ENCODE data around the gene ACBD4. TPM values are rescaled to one million over a fixed set of nuclear protein-coding genes. Genes with fewer than 3 reads are reported as not detected.

Gene ACBD4
- total RNA-seq, 2 experiments from 2014 or later, result 14.8 to 24.0 TPM

DNA sequence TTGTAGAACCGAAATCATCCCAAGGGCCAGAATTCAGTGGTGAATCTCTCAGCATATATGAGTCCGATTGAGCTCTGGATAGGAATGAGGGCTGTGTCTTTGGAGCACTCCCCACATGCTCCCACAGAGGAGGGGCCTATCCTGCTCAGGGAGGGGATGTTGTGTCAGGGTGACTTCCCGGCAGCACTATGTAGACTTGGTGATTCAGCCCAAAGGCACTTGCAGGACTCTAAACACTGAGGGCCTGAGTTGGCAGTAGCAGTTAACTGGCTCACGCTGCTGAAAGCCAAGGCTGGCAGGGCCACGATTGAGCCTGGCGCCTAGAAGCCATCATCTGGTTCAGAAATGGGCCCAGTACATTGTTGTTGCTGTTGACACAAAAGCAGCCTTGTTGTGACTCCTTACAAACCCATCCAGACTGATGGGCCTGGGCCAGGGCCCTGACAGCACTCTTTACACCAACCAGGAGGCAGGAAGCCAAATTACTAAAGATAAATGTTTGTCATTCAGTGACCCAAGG, 42.5 kb upstream of the ACBD4 start:
- no TSS peak for BruUV-seq (replicated peaks)
- Histone ChIP-seq H3K79me2 (ENCODE audit: insufficient read depth, low read depth, low read length) (no peaks in the 10 kb centered on the region), H3K9me3 (ENCODE audit: low read length) (no peaks in the 10 kb centered on the region), H3K9me2 (ENCODE audit: insufficient read depth, low read length) (no peaks in the 10 kb centered on the region), H3K27ac (ENCODE audit: low read depth, low read length, poor library complexity, severe bottlenecking) (no peak overlapping the region), H3K4me1 (ENCODE audit: insufficient read depth, low read length, poor library complexity, severe bottlenecking) (no peaks in the 10 kb centered on the region), H3K4me2 (ENCODE audit: low read length) (no peak overlapping the region), H4K20me1 (ENCODE audit: insufficient read depth, low read length) (no peaks in the 10 kb centered on the region), H3K36me3 (ENCODE audit: insufficient read depth, low read length) (peaks cover 96% of the 10 kb centered on the region), H3K4me3 (ENCODE audit: low read depth, low read length, poor library complexity, severe bottlenecking) (no peak overlapping the region), H2AFZ (ENCODE audit: low read length) (no peak overlapping the region)
- no peak for TF ChIP-seq EZH2phosphoT487 (IDR thresholded peaks at IDR 0.05; ENCODE audit: borderline replicate concordance, low read depth, low read length)
- TF ChIP-seq, protein P1, sequence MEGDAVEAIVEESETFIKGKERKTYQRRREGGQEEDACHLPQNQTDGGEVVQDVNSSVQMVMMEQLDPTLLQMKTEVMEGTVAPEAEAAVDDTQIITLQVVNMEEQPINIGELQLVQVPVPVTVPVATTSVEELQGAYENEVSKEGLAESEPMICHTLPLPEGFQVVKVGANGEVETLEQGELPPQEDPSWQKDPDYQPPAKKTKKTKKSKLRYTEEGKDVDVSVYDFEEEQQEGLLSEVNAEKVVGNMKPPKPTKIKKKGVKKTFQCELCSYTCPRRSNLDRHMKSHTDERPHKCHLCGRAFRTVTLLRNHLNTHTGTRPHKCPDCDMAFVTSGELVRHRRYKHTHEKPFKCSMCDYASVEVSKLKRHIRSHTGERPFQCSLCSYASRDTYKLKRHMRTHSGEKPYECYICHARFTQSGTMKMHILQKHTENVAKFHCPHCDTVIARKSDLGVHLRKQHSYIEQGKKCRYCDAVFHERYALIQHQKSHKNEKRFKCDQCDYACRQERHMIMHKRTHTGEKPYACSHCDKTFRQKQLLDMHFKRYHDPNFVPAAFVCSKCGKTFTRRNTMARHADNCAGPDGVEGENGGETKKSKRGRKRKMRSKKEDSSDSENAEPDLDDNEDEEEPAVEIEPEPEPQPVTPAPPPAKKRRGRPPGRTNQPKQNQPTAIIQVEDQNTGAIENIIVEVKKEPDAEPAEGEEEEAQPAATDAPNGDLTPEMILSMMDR (conservative IDR thresholded peaks at IDR 0.05; ENCODE audit: low read length), result no peak
- intact Hi-C loops (cut with micrococcal nuclease; ENCODE audit: unreplicated experiment), result no loop called here
- DNase-seq (ENCODE audit: low spot score), result no peak
- ChIA-PET POLR2A (no interaction called here), CTCF (ENCODE audit: unreplicated experiment) (no interaction called here)

DNA sequence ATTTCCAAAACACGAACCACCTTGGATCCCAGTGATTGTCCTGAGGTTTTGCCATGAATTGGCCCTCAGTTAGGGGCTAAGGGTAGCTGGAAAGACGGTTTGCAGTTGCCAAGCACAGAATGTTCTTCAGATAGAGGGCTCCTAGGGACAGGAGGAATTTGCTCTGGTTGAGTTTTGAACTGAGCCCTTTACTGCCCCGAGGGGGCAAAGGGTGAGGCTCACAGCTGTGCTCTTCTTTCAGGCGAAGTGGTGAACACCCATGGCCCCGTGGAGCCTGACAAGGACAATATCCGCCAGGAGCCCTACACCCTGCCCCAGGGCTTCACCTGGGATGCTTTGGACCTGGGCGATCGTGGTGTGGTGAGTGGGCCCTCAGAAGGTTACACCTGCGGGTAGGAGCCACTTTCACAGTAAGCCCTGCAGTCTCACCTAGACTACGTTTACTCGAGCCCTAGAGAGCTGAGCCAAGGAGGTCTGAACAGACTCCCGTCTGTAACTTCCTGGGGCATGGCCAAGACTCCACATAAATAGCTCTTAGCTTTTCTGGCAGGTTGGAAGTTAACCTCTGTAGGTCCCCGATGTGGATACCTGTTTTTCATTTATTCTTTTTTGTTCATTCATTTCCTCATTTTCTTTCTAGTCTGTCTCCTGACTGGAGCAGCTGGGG, 41.9 kb upstream of the ACBD4 start:
- intact Hi-C loops (cut with micrococcal nuclease; ENCODE audit: unreplicated experiment), result no loop called here
- Histone ChIP-seq H3K4me2 (ENCODE audit: low read length) (no peak overlapping the region), H3K9me2 (ENCODE audit: insufficient read depth, low read length) (no peaks in the 10 kb centered on the region), H2AFZ (ENCODE audit: low read length) (no peak overlapping the region), H3K27ac (ENCODE audit: low read depth, low read length, poor library complexity, severe bottlenecking) (no peak overlapping the region), H4K20me1 (ENCODE audit: insufficient read depth, low read length) (no peaks in the 10 kb centered on the region), H3K4me3 (ENCODE audit: low read depth, low read length, poor library complexity, severe bottlenecking) (no peak overlapping the region), H3K9me3 (ENCODE audit: low read length) (no peaks in the 10 kb centered on the region), H3K36me3 (ENCODE audit: insufficient read depth, low read length) (peaks cover 96% of the 10 kb centered on the region), H3K79me2 (ENCODE audit: insufficient read depth, low read depth, low read length) (no peaks in the 10 kb centered on the region), H3K4me1 (ENCODE audit: insufficient read depth, low read length, poor library complexity, severe bottlenecking) (no peaks in the 10 kb centered on the region)
- POLR2A ChIA-PET, result no interaction called here
- CTCF ChIA-PET (ENCODE audit: unreplicated experiment), result no interaction called here
- no TSS peak for BruUV-seq (replicated peaks)
- no peak for TF ChIP-seq EZH2phosphoT487 (IDR thresholded peaks at IDR 0.05; ENCODE audit: borderline replicate concordance, low read depth, low read length)
- TF ChIP-seq, protein P1 (conservative IDR thresholded peaks at IDR 0.05; ENCODE audit: low read length), result no peak
- no peak for DNase-seq (ENCODE audit: low spot score)

DNA sequence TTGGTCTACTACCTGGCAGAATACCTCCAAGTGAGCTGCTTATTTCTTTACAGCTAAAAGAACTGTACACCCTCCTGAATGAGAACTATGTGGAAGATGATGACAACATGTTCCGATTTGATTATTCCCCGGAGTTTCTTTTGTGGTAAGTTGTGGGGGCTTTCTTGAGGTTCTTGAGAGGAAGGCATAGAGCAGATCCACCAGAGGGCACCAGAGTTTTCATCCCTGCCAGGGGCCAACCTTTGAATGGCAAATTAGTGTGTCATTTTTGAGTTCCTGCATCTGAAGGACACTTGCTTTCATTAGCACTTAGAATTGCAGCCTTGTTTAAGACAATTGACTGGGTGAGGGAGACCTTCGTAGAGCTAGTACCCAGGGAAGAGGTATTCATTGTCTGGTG, 39.3 kb upstream of the ACBD4 start:
- DNase-seq (ENCODE audit: low spot score), result peak; percentile 40
- ChIA-PET CTCF (ENCODE audit: unreplicated experiment) (no interaction called here), POLR2A (interaction anchor here (0.8 kb wide), 1 partner anchor 53 kb away, joined by 3 read pairs; no protein-coding TSS in a partner anchor)
- Histone ChIP-seq H3K4me2 (ENCODE audit: low read length) (no peak overlapping the region), H3K4me3 (ENCODE audit: low read depth, low read length, poor library complexity, severe bottlenecking) (no peak overlapping the region), H3K4me1 (ENCODE audit: insufficient read depth, low read length, poor library complexity, severe bottlenecking) (no peaks in the 10 kb centered on the region), H3K36me3 (ENCODE audit: insufficient read depth, low read length) (peaks cover 94% of the 10 kb centered on the region), H3K79me2 (ENCODE audit: insufficient read depth, low read depth, low read length) (no peaks in the 10 kb centered on the region), H3K9me2 (ENCODE audit: insufficient read depth, low read length) (no peaks in the 10 kb centered on the region), H3K9me3 (ENCODE audit: low read length) (no peaks in the 10 kb centered on the region), H2AFZ (ENCODE audit: low read length) (no peak overlapping the region), H3K27ac (ENCODE audit: low read depth, low read length, poor library complexity, severe bottlenecking) (no peak overlapping the region), H4K20me1 (ENCODE audit: insufficient read depth, low read length) (no peaks in the 10 kb centered on the region)
- TF ChIP-seq EZH2phosphoT487 (IDR thresholded peaks at IDR 0.05; ENCODE audit: borderline replicate concordance, low read depth, low read length), result no peak
- TF ChIP-seq, protein P1 (conservative IDR thresholded peaks at IDR 0.05; ENCODE audit: low read length), result peak; percentile 83
- intact Hi-C loops (cut with micrococcal nuclease; ENCODE audit: unreplicated experiment), result loop anchor here (1.0 to 5.0 kb wide), 2 partner anchors 37 to 79 kb away; no protein-coding TSS in a partner anchor
- no TSS peak for BruUV-seq (replicated peaks)

Measured in OCI-LY7 (cell line).